Hematopoietic multipotent progenitor cell treated with erythropoietin and hydrocortisone succinate and interleukin-3 and kit ligand, for 8 days (in vitro differentiated cells): Measurements from ENCODE around the gene CELSR1.

ENCODE experiments used
- DNase-seq: peaks from one replicate; pipeline ENCODE4 v3.0.0-alpha.2; 2015

Gene CELSR1

GRCh38 chr22:46360097-46360496 is 177.3 kb downstream of the CELSR1 start:
- no peak for DNase-seq

- DNase-seq: no peak
These were observed 178.1 kb downstream of the CELSR1 start for GRCh38 chr22:46359362-46359761.

GRCh38 chr22:46358766-46359165 is 178.7 kb downstream of the CELSR1 start:
- no peak for DNase-seq

- DNase-seq: no peak
These were observed 179.5 kb downstream of the CELSR1 start for GRCh38 chr22:46357711-46358520.

GRCh38 chr22:46356496-46357480 is 180.6 kb downstream of the CELSR1 start:
- no peak for DNase-seq

GRCh38 chr22:46355996-46356471 is 181.4 kb downstream of the CELSR1 start:
- DNase-seq: no peak

- peak; percentile 62 for DNase-seq
These were observed 181.9 kb downstream of the CELSR1 start for GRCh38 chr22:46355369-46355995.

- no peak for DNase-seq
These were observed 182.5 kb downstream of the CELSR1 start for GRCh38 chr22:46354993-46355305.

- DNase-seq: no peak
These were observed 183.0 kb downstream of the CELSR1 start for GRCh38 chr22:46354176-46354992.

- DNase-seq: no peak
These were observed 183.8 kb downstream of the CELSR1 start for GRCh38 chr22:46353483-46354105.

GRCh38 chr22:46352691-46353386 is 184.6 kb downstream of the CELSR1 start:
- no peak for DNase-seq

GRCh38 chr22:46352276-46352675 is 185.1 kb downstream of the CELSR1 start:
- no peak for DNase-seq

- no peak for DNase-seq
These were observed 185.7 kb downstream of the CELSR1 start for GRCh38 chr22:46351767-46352166.

- DNase-seq: no peak
These were observed 186.2 kb downstream of the CELSR1 start for GRCh38 chr22:46351131-46351735.

- no peak for DNase-seq
These were observed 186.8 kb downstream of the CELSR1 start for GRCh38 chr22:46350646-46351045.

- no peak for DNase-seq
These were observed 187.3 kb downstream of the CELSR1 start for GRCh38 chr22:46350121-46350520.

- no peak for DNase-seq
These were observed 187.7 kb downstream of the CELSR1 start for GRCh38 chr22:46349681-46350080.

- no peak for DNase-seq
These were observed 188.2 kb downstream of the CELSR1 start for GRCh38 chr22:46349238-46349637.

- no peak for DNase-seq
These were observed 189.2 kb downstream of the CELSR1 start for GRCh38 chr22:46348099-46348695.

- DNase-seq: no peak
These were observed 189.8 kb downstream of the CELSR1 start for GRCh38 chr22:46347646-46348045.
